Measurements from ENCODE around the gene TMEM129.

The TMEM129 gene

GRCh38 chr4:1693131-1693896, 27.8 kb downstream of the TMEM129 start:
- Mint-ChIP-seq H3K4me1 (peaks cover 6% of the 10 kb centered on the region), H3K27ac (peak overlapping the region; percentile 76), H3K36me3 (peaks cover 49% of the 10 kb centered on the region), H3K9me3 (no peaks in the 10 kb centered on the region), H3K4me3 (no peak overlapping the region), H3K27me3 (no peaks in the 10 kb centered on the region)
- CTCF ChIA-PET, result interaction anchor here (0.8 to 5.0 kb wide), 15 partner anchors 10 to 913 kb away, joined by 3 to 96 read pairs (median 6); partner anchors contain the start of genes FAM53A, SLBP, TACC3 and TMEM129
- DNase-seq, result peak; percentile 85

GRCh38 chr4:1691737-1692373, 29.3 kb downstream of the TMEM129 start:
- Mint-ChIP-seq H3K9me3 (no peaks in the 10 kb centered on the region), H3K4me1 (peaks cover 6% of the 10 kb centered on the region), H3K36me3 (peaks cover 45% of the 10 kb centered on the region), H3K27me3 (no peaks in the 10 kb centered on the region), H3K4me3 (no peak overlapping the region), H3K27ac (no peak overlapping the region)
- no peak for DNase-seq
- CTCF ChIA-PET, result interaction anchor here (0.8 to 4.3 kb wide), 4 partner anchors 13 to 41 kb away, joined by 3 to 95 read pairs (median 4); no protein-coding TSS in a partner anchor

- Mint-ChIP-seq H3K9me3 (no peaks in the 10 kb centered on the region), H3K27ac (no peak overlapping the region), H3K4me1 (peaks cover 6% of the 10 kb centered on the region), H3K36me3 (peaks cover 39% of the 10 kb centered on the region), H3K27me3 (no peaks in the 10 kb centered on the region), H3K4me3 (no peak overlapping the region)
- DNase-seq, result no peak
- CTCF ChIA-PET, result interaction anchor here (4.3 kb wide), 1 partner anchor 15 kb away, joined by 95 read pairs; no protein-coding TSS in a partner anchor
These were observed 30.4 kb downstream of the TMEM129 start for GRCh38 chr4:1690698-1691097.

- Mint-ChIP-seq H3K27ac (no peak overlapping the region), H3K27me3 (peaks cover 4% of the 10 kb centered on the region), H3K4me3 (peak overlapping the region; percentile 32), H3K9me3 (no peaks in the 10 kb centered on the region), H3K36me3 (peaks cover 9% of the 10 kb centered on the region), H3K4me1 (peaks cover 14% of the 10 kb centered on the region)
- no peak for DNase-seq
- CTCF ChIA-PET, result no interaction called here
These were observed 34.6 kb downstream of the TMEM129 start for GRCh38 chr4:1686440-1687036.

- H3K36me3 Mint-ChIP-seq, result peaks cover 2% of the 10 kb centered on the region
- H3K27ac Mint-ChIP-seq, result no peak overlapping the region
- peaks cover 14% of the 10 kb centered on the region for H3K4me1 Mint-ChIP-seq
- CTCF ChIA-PET, result no interaction called here
- no peaks in the 10 kb centered on the region for H3K9me3 Mint-ChIP-seq
- H3K27me3 Mint-ChIP-seq, result peaks cover 11% of the 10 kb centered on the region
- DNase-seq, result no peak
- H3K4me3 Mint-ChIP-seq, result no peak overlapping the region
These were observed 35.6 kb downstream of the TMEM129 start for GRCh38 chr4:1685235-1686150.

GRCh38 chr4:1684506-1685234, 36.5 kb downstream of the TMEM129 start:
- H3K36me3 Mint-ChIP-seq, result no peaks in the 10 kb centered on the region
- H3K27ac Mint-ChIP-seq, result no peak overlapping the region
- CTCF ChIA-PET, result interaction anchor here (1.5 kb wide), 1 partner anchor 9 kb away, joined by 8 read pairs; no protein-coding TSS in a partner anchor
- H3K9me3 Mint-ChIP-seq, result no peaks in the 10 kb centered on the region
- peak; percentile 95 for DNase-seq
- H3K4me3 Mint-ChIP-seq, result peak overlapping the region; percentile 54
- H3K4me1 Mint-ChIP-seq, result peaks cover 14% of the 10 kb centered on the region
- H3K27me3 Mint-ChIP-seq, result peaks cover 11% of the 10 kb centered on the region

- CTCF ChIA-PET, result interaction anchor here (1.5 kb wide), 1 partner anchor 10 kb away, joined by 8 read pairs; no protein-coding TSS in a partner anchor
- DNase-seq, result no peak
- Mint-ChIP-seq H3K27ac (peak within 1 kb of the TSS; percentile 86), H3K9me3 (no peaks in the 10 kb centered on the region), H3K4me1 (peaks cover 13% of the 10 kb centered on the region), H3K4me3 (peak within 1 kb of the TSS; percentile 77), H3K27me3 (peaks cover 11% of the 10 kb centered on the region), H3K36me3 (no peaks in the 10 kb centered on the region)
These were observed 37.2 kb downstream of the TMEM129 start, which contains the start of gene FAM53A for GRCh38 chr4:1683736-1684505. Gene FAM53A (minus strand): TSS chr4:1684313. CDS start chr4:1668741, 15,572 bp downstream.

- peak overlapping the region; percentile 86 for H3K27ac Mint-ChIP-seq
- peak; percentile 50 for DNase-seq
- no peaks in the 10 kb centered on the region for H3K36me3 Mint-ChIP-seq
- H3K9me3 Mint-ChIP-seq, result no peaks in the 10 kb centered on the region
- CTCF ChIA-PET, result interaction anchor here (1.5 kb wide), 1 partner anchor 10 kb away, joined by 8 read pairs; no protein-coding TSS in a partner anchor
- H3K4me3 Mint-ChIP-seq, result peak overlapping the region; percentile 77
- H3K4me1 Mint-ChIP-seq, result peaks cover 13% of the 10 kb centered on the region
- H3K27me3 Mint-ChIP-seq, result peaks cover 11% of the 10 kb centered on the region
These were observed 37.8 kb downstream of the TMEM129 start for GRCh38 chr4:1683261-1683735.

GRCh38 chr4:1682860-1683259, 38.3 kb downstream of the TMEM129 start:
- no peak overlapping the region for H3K27ac Mint-ChIP-seq
- H3K36me3 Mint-ChIP-seq, result no peaks in the 10 kb centered on the region
- H3K4me3 Mint-ChIP-seq, result peak overlapping the region; percentile 77
- DNase-seq, result no peak
- peaks cover 13% of the 10 kb centered on the region for H3K4me1 Mint-ChIP-seq
- CTCF ChIA-PET, result interaction anchor here (1.5 kb wide), 1 partner anchor 11 kb away, joined by 8 read pairs; no protein-coding TSS in a partner anchor
- peaks cover 11% of the 10 kb centered on the region for H3K27me3 Mint-ChIP-seq
- H3K9me3 Mint-ChIP-seq, result no peaks in the 10 kb centered on the region

- H3K4me1 Mint-ChIP-seq, result peaks cover 9% of the 10 kb centered on the region
- CTCF ChIA-PET, result interaction anchor here (1.7 kb wide), 1 partner anchor 15 kb away, joined by 4 read pairs; no protein-coding TSS in a partner anchor
These were observed 42.9 kb downstream of the TMEM129 start for GRCh38 chr4:1678244-1678643.

GRCh38 chr4:1676605-1677525, 44.3 kb downstream of the TMEM129 start:
- H3K4me1 Mint-ChIP-seq, result no peaks in the 10 kb centered on the region
- no peaks in the 10 kb centered on the region for H3K36me3 Mint-ChIP-seq
- H3K27me3 Mint-ChIP-seq, result peaks cover 23% of the 10 kb centered on the region
- CTCF ChIA-PET, result interaction anchor here (1.7 kb wide), 1 partner anchor 16 kb away, joined by 4 read pairs; no protein-coding TSS in a partner anchor
- no peak for DNase-seq
- H3K9me3 Mint-ChIP-seq, result no peaks in the 10 kb centered on the region
- H3K4me3 Mint-ChIP-seq, result no peak overlapping the region
- no peak overlapping the region for H3K27ac Mint-ChIP-seq

More at GRCh38 chr4:1678244-1678643, 42.9 kb downstream of the TMEM129 start:
- Mint-ChIP-seq H3K4me3 (no peak overlapping the region), H3K36me3 (no peaks in the 10 kb centered on the region), H3K27me3 (peaks cover 24% of the 10 kb centered on the region), H3K27ac (no peak overlapping the region), H3K9me3 (no peaks in the 10 kb centered on the region)
- no peak for DNase-seq
